Neural progenitor cell (in vitro differentiated cells): ENCODE results near the gene VOPP1. TPM values are rescaled to one million over a fixed set of nuclear protein-coding genes. Genes with fewer than 3 reads are reported as not detected.

Experiments used
- DNase-seq: peaks from one replicate; pipeline ENCODE4 v3.0.0-alpha.2; 2016; ENCODE audit warnings: low spot score
- H2AFZ ChIP-seq: fragments of 200-600 bp; sonication (generic); replicated peaks from 2 replicates; pipeline ENCODE4 v1.6.1; 2016; ENCODE audit warnings: antibody characterized with exemption
- H3F3A ChIP-seq: fragments of 200-600 bp; sonication (generic); 2 replicates; pipeline ENCODE4 v1.6.1; 2016; ENCODE audit warnings: antibody characterized with exemption, low read depth
- H3K27ac ChIP-seq: fragments of 200-600 bp; sonication (generic); 2 replicates; pipeline ENCODE4 v1.5.1; 2016; ENCODE audit warnings: mild to moderate bottlenecking
- H3K27me3 ChIP-seq: fragments of 200-600 bp; sonication (generic); 2 replicates; pipeline ENCODE4 v1.6.1; 2016; ENCODE audit warnings: mild to moderate bottlenecking, moderate library complexity
- H3K36me3 ChIP-seq: fragments of 200-600 bp; sonication (generic); 2 replicates; pipeline ENCODE4 v1.5.1; 2016
- H3K4me1 ChIP-seq: fragments of 200-600 bp; sonication (generic); 2 replicates; pipeline ENCODE4 v1.6.1; 2016; ENCODE audit warnings: mixed run types
- H3K4me2 ChIP-seq: fragments of 200-600 bp; sonication (generic); 2 replicates; pipeline ENCODE4 v1.6.1; 2016
- H3K4me3 ChIP-seq: fragments of 200-600 bp; sonication (generic); 2 replicates; pipeline ENCODE4 v1.5.1; 2016
- H3K79me2 ChIP-seq: fragments of 200-600 bp; sonication (generic); 2 replicates; pipeline ENCODE4 v1.6.1; 2016; ENCODE audit warnings: low read depth
- H3K9ac ChIP-seq: fragments of 200-600 bp; sonication (generic); 2 replicates; pipeline ENCODE4 v1.6.1; 2016
- H3K9me3 ChIP-seq: fragments of 200-600 bp; sonication (generic); 2 replicates; pipeline ENCODE4 v1.5.1; 2016; ENCODE audit warnings: low read depth
- H4K20me1 ChIP-seq: fragments of 200-600 bp; sonication (generic); 2 replicates; pipeline ENCODE4 v1.6.1; 2016; ENCODE audit warnings: low read depth
- H3K27ac Mint-ChIP-seq: 3 replicates; pipeline ENCODE4 v1.8.0; 2021; ENCODE audit warnings: mixed read lengths
- H3K27me3 Mint-ChIP-seq: 2 replicates; pipeline ENCODE4 v1.8.0; 2022; ENCODE audit warnings: low read depth, mild to moderate bottlenecking, inconsistent platforms, moderate library complexity, mixed read lengths; ENCODE audit not compliant: insufficient read depth
- H3K36me3 Mint-ChIP-seq: 3 replicates; pipeline ENCODE4 v1.8.0; 2021; ENCODE audit warnings: mixed read lengths
- H3K4me1 Mint-ChIP-seq: 3 replicates; pipeline ENCODE4 v1.8.0; 2021; ENCODE audit warnings: mixed read lengths
- H3K4me3 Mint-ChIP-seq: 3 replicates; pipeline ENCODE4 v1.8.0; 2021; ENCODE audit warnings: mild to moderate bottlenecking, moderate library complexity, mixed read lengths
- H3K9me3 Mint-ChIP-seq: 3 replicates; pipeline ENCODE4 v1.8.0; 2020; ENCODE audit warnings: mixed read lengths
- CTCF ChIP-seq: fragments of 200-600 bp; sonication (generic); IDR thresholded peaks from 2 replicates; pipeline ENCODE4 v1.5.1; 2017; ENCODE audit warnings: antibody characterized with exemption, mild to moderate bottlenecking
- EZH2 ChIP-seq: fragments of 200-600 bp; sonication (generic); IDR thresholded peaks from 2 replicates; pipeline ENCODE4 v1.6.1; 2017; ENCODE audit warnings: antibody characterized with exemption, mild to moderate bottlenecking, moderate library complexity
- EZH2phosphoT487 ChIP-seq: fragments of 200-600 bp; sonication (generic); IDR thresholded peaks from 2 replicates; pipeline ENCODE4 v1.6.1; 2017; ENCODE audit warnings: antibody characterized with exemption
- total RNA-seq: library from RNA; depleted of rRNA; stranded (reverse); fragments of >200 nt; gene quantifications from 2 replicates; pipeline ENCODE4 v1.2.3, GENCODE V29; 2015; ENCODE audit warnings: low replicate concordance

The VOPP1 gene
- total RNA-seq, 1 donor from 2014 or later = 46.6 TPM

- DNase-seq = no peak
- Histone ChIP-seq H3K4me2 (no peak overlapping the region), H3K27me3 (no peaks in the 10 kb centered on the region), H3K9me3 (no peaks in the 10 kb centered on the region), H3K79me2 (peaks cover 92% of the 10 kb centered on the region), H3K4me1 (peaks cover 17% of the 10 kb centered on the region), H3K4me3 (no peak overlapping the region), H3K36me3 (no peaks in the 10 kb centered on the region), H3K9ac (no peak overlapping the region), H3K27ac (no peak overlapping the region), H3F3A (no peaks in the 10 kb centered on the region), H2AFZ (no peak overlapping the region), H4K20me1 (peaks cover 61% of the 10 kb centered on the region)
- peaks cover 4% of the 10 kb centered on the region for H3K27me3 Mint-ChIP-seq
- H3K27ac Mint-ChIP-seq = no peak overlapping the region
- H3K4me3 Mint-ChIP-seq = no peak overlapping the region
- TF ChIP-seq EZH2phosphoT487 (no peak), CTCF (no peak), EZH2 (no peak)
- H3K36me3 Mint-ChIP-seq = peaks cover 11% of the 10 kb centered on the region
- H3K9me3 Mint-ChIP-seq = peaks cover 6% of the 10 kb centered on the region
- peaks cover 27% of the 10 kb centered on the region for H3K4me1 Mint-ChIP-seq
Observed at GRCh38 chr7:55561690-55562089, 10.6 kb downstream of the VOPP1 start.

- H3F3A ChIP-seq = no peaks in the 10 kb centered on the region
- H4K20me1 ChIP-seq = peaks cover 66% of the 10 kb centered on the region
Observed at GRCh38 chr7:55558962-55559920, 13.1 kb downstream of the VOPP1 start.

GRCh38 chr7:55557666-55558188, 14.6 kb downstream of the VOPP1 start:
- no peak overlapping the region for H2AFZ ChIP-seq
- no peak for DNase-seq
- no peak overlapping the region for H3K27ac ChIP-seq
- Mint-ChIP-seq H3K27ac (no peak overlapping the region), H3K4me1 (peaks cover 58% of the 10 kb centered on the region), H3K9me3 (no peaks in the 10 kb centered on the region), H3K4me3 (no peak overlapping the region), H3K27me3 (peaks cover 2% of the 10 kb centered on the region), H3K36me3 (peaks cover 4% of the 10 kb centered on the region)
- no peaks in the 10 kb centered on the region for H3F3A ChIP-seq
- no peaks in the 10 kb centered on the region for H3K27me3 ChIP-seq
- no peak overlapping the region for H3K9ac ChIP-seq
- H3K4me1 ChIP-seq = peaks cover 19% of the 10 kb centered on the region
- no peaks in the 10 kb centered on the region for H3K36me3 ChIP-seq
- TF ChIP-seq EZH2phosphoT487 = no peak
- TF ChIP-seq EZH2 = no peak
- TF ChIP-seq CTCF = no peak
- H4K20me1 ChIP-seq = peaks cover 72% of the 10 kb centered on the region
- peaks cover 89% of the 10 kb centered on the region for H3K79me2 ChIP-seq
- no peaks in the 10 kb centered on the region for H3K9me3 ChIP-seq
- no peak overlapping the region for H3K4me3 ChIP-seq
- no peak overlapping the region for H3K4me2 ChIP-seq

More at GRCh38 chr7:55558962-55559920, 13.1 kb downstream of the VOPP1 start:
- Mint-ChIP-seq H3K27me3 (peaks cover 2% of the 10 kb centered on the region), H3K4me1 (peaks cover 44% of the 10 kb centered on the region), H3K36me3 (peaks cover 4% of the 10 kb centered on the region), H3K27ac (no peak overlapping the region), H3K9me3 (no peaks in the 10 kb centered on the region), H3K4me3 (no peak overlapping the region)
- no peak overlapping the region for H3K4me2 ChIP-seq
- no peak for DNase-seq
- no peak overlapping the region for H3K27ac ChIP-seq
- no peaks in the 10 kb centered on the region for H3K9me3 ChIP-seq
- H3K9ac ChIP-seq = no peak overlapping the region
- TF ChIP-seq EZH2phosphoT487 (no peak), CTCF (no peak)
- H3K4me1 ChIP-seq = peaks cover 21% of the 10 kb centered on the region
- no peak overlapping the region for H2AFZ ChIP-seq
- H3K27me3 ChIP-seq = no peaks in the 10 kb centered on the region
- no peaks in the 10 kb centered on the region for H3K36me3 ChIP-seq
- H3K4me3 ChIP-seq = no peak overlapping the region
- H3K79me2 ChIP-seq = peaks cover 91% of the 10 kb centered on the region
